GM18498 (cell line): ENCODE measurements around the gene MAGEB17.

Experiments
- ATAC-seq: cut with Tn5 transposase; IDR thresholded peaks from one replicate; pipeline ENCODE4 v1.9.1; 2021; ENCODE audit warnings: mild to moderate bottlenecking, moderate library complexity; ENCODE audit not compliant: unreplicated experiment

The MAGEB17 gene

GRCh38 chrX:16205840-16206239, 38.6 kb downstream of the MAGEB17 start:
- ATAC-seq = no peak

- no peak for ATAC-seq
Measured at GRCh38 chrX:16207634-16208033, 40.4 kb downstream of the MAGEB17 start.

- ATAC-seq = no peak
Measured at GRCh38 chrX:16208601-16209000, 41.3 kb downstream of the MAGEB17 start.

GRCh38 chrX:16210061-16210460, 42.8 kb downstream of the MAGEB17 start:
- no peak for ATAC-seq

GRCh38 chrX:16212024-16212423, 44.7 kb downstream of the MAGEB17 start:
- ATAC-seq = no peak

- ATAC-seq = no peak
Measured at GRCh38 chrX:16212436-16212835, 45.2 kb downstream of the MAGEB17 start.

- no peak for ATAC-seq
Measured at GRCh38 chrX:16213961-16214360, 46.7 kb downstream of the MAGEB17 start.

GRCh38 chrX:16215660-16216059, 48.4 kb downstream of the MAGEB17 start:
- ATAC-seq = no peak
